Measurements from ENCODE around the gene FANCG. TPM values are rescaled to one million over a fixed set of nuclear protein-coding genes. Genes with fewer than 3 reads are reported as not detected.

The FANCG gene
- total RNA-seq, 1 experiment from 2014 or later: 20.2 TPM

- Mint-ChIP-seq H3K4me1 (ENCODE audit: insufficient read depth, unreplicated experiment) (peaks cover 12% of the 10 kb centered on the region), H3K27ac (ENCODE audit: low read depth, unreplicated experiment) (no peak overlapping the region), H3K4me3 (ENCODE audit: unreplicated experiment) (no peak overlapping the region), H3K36me3 (ENCODE audit: insufficient read depth, unreplicated experiment) (peaks cover 7% of the 10 kb centered on the region), H3K9me3 (ENCODE audit: unreplicated experiment) (no peaks in the 10 kb centered on the region), H3K27me3 (ENCODE audit: insufficient read depth, unreplicated experiment) (no peaks in the 10 kb centered on the region)
- no peak for TF ChIP-seq CTCF (IDR thresholded peaks at IDR 0.05; ENCODE audit: unreplicated experiment)
- ChIA-PET CTCF (interaction anchor here (0.6 to 2.3 kb wide), 4 partner anchors 22 to 365 kb away, joined by 3 to 12 read pairs (median 4); no protein-coding TSS in a partner anchor), POLR2A (interaction anchor here (1.4 kb wide), 1 partner anchor 13 kb away, joined by 3 read pairs; a partner anchor contains a TSS)
- BruUV-seq (replicated peaks): no TSS peak
- intact Hi-C loops (cut with micrococcal nuclease): no loop called here
- DNase-seq (ENCODE audit: unreplicated experiment): peak; percentile 25
These were observed 50.5 kb downstream of the FANCG start for GRCh38 chr9:35029241-35029640.

DNA sequence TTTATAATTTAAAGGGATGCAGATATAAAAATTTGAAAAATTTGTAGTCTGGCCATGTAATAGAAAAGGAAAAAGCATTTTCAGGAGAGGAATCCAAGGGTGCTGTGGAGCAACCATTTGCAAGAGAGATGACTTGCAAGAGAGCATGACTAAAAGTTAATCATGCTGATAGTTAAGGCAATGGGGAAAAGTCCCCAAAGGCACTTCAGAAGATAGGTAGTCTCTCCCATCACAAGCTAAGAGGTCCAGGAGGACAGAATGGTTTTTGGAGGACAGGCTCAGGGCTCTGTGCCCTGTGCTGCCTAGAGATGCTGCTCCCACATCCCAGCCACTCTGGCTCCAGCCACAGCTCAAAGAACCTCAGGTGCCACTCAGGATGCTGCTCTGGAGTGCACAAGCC lies 51.4 kb downstream of the FANCG start:
- DNase-seq (ENCODE audit: unreplicated experiment): no peak
- POLR2A ChIA-PET: interaction anchor here (1.4 kb wide), 1 partner anchor 14 kb away, joined by 3 read pairs; a partner anchor contains a TSS
- no peak overlapping the region for H3K27ac Mint-ChIP-seq (ENCODE audit: low read depth, unreplicated experiment)
- peaks cover 12% of the 10 kb centered on the region for H3K36me3 Mint-ChIP-seq (ENCODE audit: insufficient read depth, unreplicated experiment)
- H3K4me1 Mint-ChIP-seq (ENCODE audit: insufficient read depth, unreplicated experiment): peaks cover 12% of the 10 kb centered on the region
- no peaks in the 10 kb centered on the region for H3K27me3 Mint-ChIP-seq (ENCODE audit: insufficient read depth, unreplicated experiment)
- no peaks in the 10 kb centered on the region for H3K9me3 Mint-ChIP-seq (ENCODE audit: unreplicated experiment)
- no peak overlapping the region for H3K4me3 Mint-ChIP-seq (ENCODE audit: unreplicated experiment)
- intact Hi-C loops (cut with micrococcal nuclease): no loop called here
- CTCF ChIA-PET: interaction anchor here (0.6 to 2.3 kb wide), 4 partner anchors 22 to 389 kb away, joined by 3 to 12 read pairs (median 6); partner anchors contain the start of gene DNAJB5
- BruUV-seq (replicated peaks): no TSS peak
- TF ChIP-seq CTCF (IDR thresholded peaks at IDR 0.05; ENCODE audit: unreplicated experiment): no peak

DNA sequence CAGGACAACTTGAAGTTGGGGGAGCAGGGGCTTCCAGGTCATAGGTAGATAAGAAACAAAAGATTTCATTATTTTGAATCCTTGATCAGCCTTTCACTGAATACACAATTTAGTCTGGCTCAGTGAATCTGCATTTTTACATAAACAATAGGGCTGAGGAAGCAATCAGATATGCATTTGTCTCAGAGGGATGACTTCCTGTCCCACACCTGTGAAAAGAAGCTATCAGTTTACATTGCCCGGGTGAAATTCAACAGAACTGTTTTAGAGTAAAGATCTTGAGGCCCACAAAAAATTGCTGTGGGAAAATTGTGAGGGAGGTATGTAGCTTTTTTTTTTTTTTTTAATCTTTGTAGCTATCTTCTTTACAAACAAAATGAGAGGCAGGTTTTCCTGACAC lies 51.9 kb downstream of the FANCG start:
- CTCF ChIA-PET: interaction anchor here (0.7 to 2.3 kb wide), 4 partner anchors 23 to 129 kb away, joined by 3 to 12 read pairs (median 6); no protein-coding TSS in a partner anchor
- Mint-ChIP-seq H3K4me1 (ENCODE audit: insufficient read depth, unreplicated experiment) (peaks cover 12% of the 10 kb centered on the region), H3K36me3 (ENCODE audit: insufficient read depth, unreplicated experiment) (peaks cover 9% of the 10 kb centered on the region), H3K27ac (ENCODE audit: low read depth, unreplicated experiment) (no peak overlapping the region), H3K4me3 (ENCODE audit: unreplicated experiment) (no peak overlapping the region), H3K27me3 (ENCODE audit: insufficient read depth, unreplicated experiment) (no peaks in the 10 kb centered on the region), H3K9me3 (ENCODE audit: unreplicated experiment) (no peaks in the 10 kb centered on the region)
- intact Hi-C loops (cut with micrococcal nuclease): no loop called here
- DNase-seq (ENCODE audit: unreplicated experiment): no peak
- POLR2A ChIA-PET: no interaction called here
- TF ChIP-seq CTCF (IDR thresholded peaks at IDR 0.05; ENCODE audit: unreplicated experiment): no peak
- no TSS peak for BruUV-seq (replicated peaks)

GRCh38 chr9:35027374-35027773 lies 52.4 kb downstream of the FANCG start:
- DNase-seq (ENCODE audit: unreplicated experiment): no peak
- no peak overlapping the region for H3K4me3 Mint-ChIP-seq (ENCODE audit: unreplicated experiment)
- no peak overlapping the region for H3K27ac Mint-ChIP-seq (ENCODE audit: low read depth, unreplicated experiment)
- no peaks in the 10 kb centered on the region for H3K27me3 Mint-ChIP-seq (ENCODE audit: insufficient read depth, unreplicated experiment)
- intact Hi-C loops (cut with micrococcal nuclease): no loop called here
- peaks cover 12% of the 10 kb centered on the region for H3K4me1 Mint-ChIP-seq (ENCODE audit: insufficient read depth, unreplicated experiment)
- no peak for TF ChIP-seq CTCF (IDR thresholded peaks at IDR 0.05; ENCODE audit: unreplicated experiment)
- H3K36me3 Mint-ChIP-seq (ENCODE audit: insufficient read depth, unreplicated experiment): peaks cover 7% of the 10 kb centered on the region
- H3K9me3 Mint-ChIP-seq (ENCODE audit: unreplicated experiment): no peaks in the 10 kb centered on the region
- ChIA-PET POLR2A (interaction anchor here (0.6 to 1.5 kb wide), 6 partner anchors 8 to 76 kb away, joined by 3 to 5 read pairs (median 4); no protein-coding TSS in a partner anchor), CTCF (interaction anchor here (0.6 to 1.7 kb wide), 6 partner anchors 24 to 855 kb away, joined by 3 to 8 read pairs (median 3); partner anchors contain the start of gene DNAJB5)
- BruUV-seq (replicated peaks): no TSS peak

Measured in MCF 10A (cell line).